CD4-positive, alpha-beta T cell (primary cell): ENCODE results near the gene MRPS33. TPM values are rescaled to one million over a fixed set of nuclear protein-coding genes. Genes with fewer than 3 reads are reported as not detected.

Experiments
- ATAC-seq: fragments of 200-7000 bp; cut with Tn5 transposase; one replicate; pipeline ENCODE4 v1.10.0; 2022; ENCODE audit warnings: mild to moderate bottlenecking; ENCODE audit not compliant: poor library complexity
- CTCF ChIA-PET: fragments of 350-600 bp; sonication (Branson Sonifier 250); formaldehyde crosslinking; loops from one replicate; lab custom pipeline; 2021; ENCODE audit warnings: antibody characterized with exemption, inconsistent platforms; lab: Charles Lee
- POLR2A ChIA-PET: fragments of 350-600 bp; sonication (Branson Sonifier 250); formaldehyde crosslinking; loops from one replicate; lab custom pipeline; 2021; ENCODE audit warnings: antibody characterized with exemption, inconsistent platforms; lab: Charles Lee
- DNase-seq, 14 experiments: peaks; one replicate each; pipeline ENCODE4 v3.0.0-alpha.2; 2013 to 2020; ENCODE audit warnings: mixed read lengths in 2 of 14
- H3K27ac ChIP-seq, 2 donors: one replicate each; pipeline versions ENCODE4 v1.5.1 to v1.7.0; 2013; ENCODE audit warnings: low read length in 2 of 2, low read depth in 1 of 2, mild to moderate bottlenecking in 1 of 2
- H3K27me3 ChIP-seq, 2 experiments: 1 replicate in 1 of 2; 2 replicates in 1 of 2; pipeline versions ENCODE4 v1.6.1 to v1.7.0; 2013; ENCODE audit warnings: low read length in 2 of 2, control low read depth in 1 of 2, mild to moderate bottlenecking in 1 of 2, moderate library complexity in 1 of 2; ENCODE audit not compliant: insufficient read depth in 2 of 2, control insufficient read depth in 1 of 2
- H3K36me3 ChIP-seq: one replicate; pipeline ENCODE4 v1.6.1; 2013; ENCODE audit warnings: low read length, control low read depth; ENCODE audit not compliant: insufficient read depth
- H3K4me1 ChIP-seq: one replicate; pipeline ENCODE4 v1.6.1; 2013; ENCODE audit warnings: low read length, control low read depth; ENCODE audit not compliant: insufficient read depth
- H3K4me3 ChIP-seq: one replicate; pipeline ENCODE4 v1.5.1; 2013; ENCODE audit warnings: mild to moderate bottlenecking, low read length, moderate library complexity
- H3K9me3 ChIP-seq, 2 experiments: 1 replicate in 1 of 2; 2 replicates in 1 of 2; pipeline versions ENCODE4 v1.6.1 to v1.7.0; 2013; ENCODE audit warnings: low read length in 2 of 2, mild to moderate bottlenecking in 2 of 2, control low read depth in 1 of 2, moderate library complexity in 1 of 2; ENCODE audit not compliant: control insufficient read depth in 1 of 2, insufficient read depth in 1 of 2
- H3K27ac Mint-ChIP-seq: one replicate; pipeline ENCODE4 v1.8.0; 2020; ENCODE audit warnings: mixed read lengths
- H3K27me3 Mint-ChIP-seq: one replicate; pipeline ENCODE4 v1.8.0; 2021; ENCODE audit warnings: mixed read lengths
- H3K36me3 Mint-ChIP-seq: one replicate; pipeline ENCODE4 v1.8.0; 2021; ENCODE audit warnings: low read depth, mixed read lengths
- H3K4me1 Mint-ChIP-seq: one replicate; pipeline ENCODE4 v1.8.0; 2021; ENCODE audit warnings: low read depth, mixed read lengths
- H3K4me3 Mint-ChIP-seq: one replicate; pipeline ENCODE4 v1.8.0; 2020; ENCODE audit warnings: mild to moderate bottlenecking, mixed read lengths
- H3K9me3 Mint-ChIP-seq: one replicate; pipeline ENCODE4 v1.8.0; 2020; ENCODE audit warnings: mixed read lengths
- CTCF ChIP-seq: fragments of 200-600 bp; IDR thresholded peaks from one replicate; pipeline ENCODE4 v1.8.0; 2022; ENCODE audit warnings: antibody characterized with exemption, mild to moderate bottlenecking
- intact Hi-C, 2 experiments: fragments of 100-400 bp; cut with DNase I in 1 of 2; cut with micrococcal nuclease in 1 of 2; formaldehyde crosslinking; loops; one replicate each; pipeline versions ENCODE4 v1.15.1 to v1.9.0; 2023 to 2025; cut with DNase I, micrococcal nuclease
- total RNA-seq, 174 experiments: library from RNA in 2 of 174; stranded (reverse) in 2 of 174; gene quantifications; one replicate each; pipeline ENCODE4 v1.2.3 and lab custom pipeline; 2021 to 2026

MRPS33 gene
- total RNA-seq, 2 experiments from 2014 or later = 21.7 to 24.3 TPM

- Histone ChIP-seq H3K4me1 (no peaks in the 10 kb centered on the region), H3K27me3 (no peaks in the 10 kb centered on the region), H3K9me3 (peaks cover 0 to 3% of the 10 kb centered on the region in 2 experiments), H3K4me3 (no peak overlapping the region), H3K27ac (no peak overlapping the region), H3K36me3 (peaks cover 32% of the 10 kb centered on the region)
- Mint-ChIP-seq H3K4me1 (no peaks in the 10 kb centered on the region), H3K36me3 (peaks cover 32% of the 10 kb centered on the region), H3K4me3 (no peak overlapping the region), H3K27ac (no peak overlapping the region), H3K27me3 (peaks cover 6% of the 10 kb centered on the region), H3K9me3 (no peaks in the 10 kb centered on the region)
- intact Hi-C loops = no loop called here
- ChIA-PET POLR2A (no interaction called here), CTCF (interaction anchor here (1.5 kb wide), 1 partner anchor 192 kb away, joined by 3 read pairs; no protein-coding TSS in a partner anchor)
- ATAC-seq (no peak), DNase-seq (no peak)
- TF ChIP-seq CTCF = no peak
These were observed 11.3 kb downstream of the MRPS33 start for GRCh38 chr7:141003172-141004065.

- Histone ChIP-seq H3K36me3 (peaks cover 13% of the 10 kb centered on the region), H3K9me3 (peaks cover 0 to 3% of the 10 kb centered on the region in 2 experiments), H3K27ac (no peak overlapping the region), H3K4me3 (no peak overlapping the region), H3K27me3 (peaks cover 0 to 8% of the 10 kb centered on the region in 2 experiments), H3K4me1 (no peaks in the 10 kb centered on the region)
- peaks cover 14% of the 10 kb centered on the region for H3K36me3 Mint-ChIP-seq
- ATAC-seq = no peak
- POLR2A ChIA-PET = interaction anchor here (1.3 kb wide), 1 partner anchor 13 kb away, joined by 5 read pairs; the partner anchor contains the start of gene MRPS33
- H3K27me3 Mint-ChIP-seq = peaks cover 7% of the 10 kb centered on the region
- intact Hi-C loops = no loop called here
- no peak for TF ChIP-seq CTCF
- DNase-seq = no peak
- no peaks in the 10 kb centered on the region for H3K9me3 Mint-ChIP-seq
- H3K4me1 Mint-ChIP-seq = no peaks in the 10 kb centered on the region
- no peak overlapping the region for H3K4me3 Mint-ChIP-seq
- CTCF ChIA-PET = interaction anchor here (1.1 kb wide), 1 partner anchor 19 kb away, joined by 3 read pairs; no protein-coding TSS in a partner anchor
- H3K27ac Mint-ChIP-seq = no peak overlapping the region
These were observed 13.2 kb downstream of the MRPS33 start for GRCh38 chr7:141001546-141001945.

- intact Hi-C loops = no loop called here
- Mint-ChIP-seq H3K4me1 (no peaks in the 10 kb centered on the region), H3K9me3 (no peaks in the 10 kb centered on the region), H3K36me3 (peaks cover 9% of the 10 kb centered on the region), H3K4me3 (no peak overlapping the region), H3K27me3 (peaks cover 10% of the 10 kb centered on the region), H3K27ac (no peak overlapping the region)
- H3K9me3 ChIP-seq = peaks cover 0 to 3% of the 10 kb centered on the region in 2 experiments
- no peaks in the 10 kb centered on the region for H3K4me1 ChIP-seq
- no peak overlapping the region for H3K4me3 ChIP-seq
- ATAC-seq = no peak
- CTCF ChIA-PET = interaction anchor here (1.1 kb wide), 1 partner anchor 19 kb away, joined by 3 read pairs; no protein-coding TSS in a partner anchor
- H3K36me3 ChIP-seq = peaks cover 9% of the 10 kb centered on the region
- no peak for TF ChIP-seq CTCF
- H3K27me3 ChIP-seq = peaks cover 0 to 8% of the 10 kb centered on the region in 2 experiments
- no peak overlapping the region for H3K27ac ChIP-seq
- POLR2A ChIA-PET = interaction anchor here (1.3 kb wide), 1 partner anchor 13 kb away, joined by 5 read pairs; the partner anchor contains the start of gene MRPS33
- no peak for DNase-seq
These were observed 13.6 kb downstream of the MRPS33 start for GRCh38 chr7:141001122-141001521.
